ENCODE measurements around the gene VTI1A. TPM values are rescaled to one million over a fixed set of nuclear protein-coding genes. Genes with fewer than 3 reads are reported as not detected.

Gene VTI1A
- total RNA-seq, 2 donors from 2014 or later = 21.0 to 29.6 TPM

- Histone ChIP-seq H3K4me3 (no peak overlapping the region), H3K9me3 (no peaks in the 10 kb centered on the region), H3K36me3 (no peaks in the 10 kb centered on the region), H3K27me3 (no peaks in the 10 kb centered on the region), H3K27ac (no peak overlapping the region), H3K4me1 (no peaks in the 10 kb centered on the region)
- DNase-seq (ENCODE audit: low spot score) = no peak
- TF ChIP-seq CTCF (IDR thresholded peaks at IDR 0.05) = no peak
Observed at GRCh38 chr10:112655722-112656121, 208.7 kb downstream of the VTI1A start.

- TF ChIP-seq CTCF (IDR thresholded peaks at IDR 0.05) = no peak
- H3K9me3 ChIP-seq = peaks cover 0 to 6% of the 10 kb centered on the region in 2 donors
- H3K4me3 ChIP-seq = no peak overlapping the region
- DNase-seq (ENCODE audit: low spot score) = no peak
- no peaks in the 10 kb centered on the region for H3K4me1 ChIP-seq
- H3K27me3 ChIP-seq = no peaks in the 10 kb centered on the region
- H3K27ac ChIP-seq = no peak overlapping the region
- no peaks in the 10 kb centered on the region for H3K36me3 ChIP-seq
Observed at GRCh38 chr10:112658465-112658864, 211.4 kb downstream of the VTI1A start.

GRCh38 chr10:112658900-112659638 is 212.1 kb downstream of the VTI1A start:
- H3K4me3 ChIP-seq = no peak overlapping the region
- H3K4me1 ChIP-seq = no peaks in the 10 kb centered on the region
- H3K27ac ChIP-seq = no peak overlapping the region
- H3K9me3 ChIP-seq = peaks cover 0 to 6% of the 10 kb centered on the region in 2 donors
- H3K27me3 ChIP-seq = no peaks in the 10 kb centered on the region
- no peaks in the 10 kb centered on the region for H3K36me3 ChIP-seq
- no peak for TF ChIP-seq CTCF (IDR thresholded peaks at IDR 0.05)
- no peak for DNase-seq (ENCODE audit: low spot score)

GRCh38 chr10:112663234-112664125 is 216.5 kb downstream of the VTI1A start:
- Histone ChIP-seq H3K27me3 (no peaks in the 10 kb centered on the region), H3K4me3 (no peak overlapping the region), H3K27ac (no peak overlapping the region), H3K36me3 (no peaks in the 10 kb centered on the region), H3K9me3 (peaks cover 0 to 6% of the 10 kb centered on the region in 2 donors), H3K4me1 (no peaks in the 10 kb centered on the region)
- DNase-seq (ENCODE audit: low spot score) = no peak
- TF ChIP-seq CTCF (IDR thresholded peaks at IDR 0.05) = no peak

- no peak for DNase-seq (ENCODE audit: low spot score)
Observed at GRCh38 chr10:112666094-112666493, 219.1 kb downstream of the VTI1A start.

More at GRCh38 chr10:112666094-112666493, 219.1 kb downstream of the VTI1A start:
- Histone ChIP-seq H3K27me3 (no peaks in the 10 kb centered on the region), H3K27ac (no peak overlapping the region), H3K9me3 (peaks cover 0 to 6% of the 10 kb centered on the region in 2 donors), H3K4me1 (no peaks in the 10 kb centered on the region), H3K36me3 (peaks cover 9% of the 10 kb centered on the region), H3K4me3 (no peak overlapping the region)
- TF ChIP-seq CTCF (IDR thresholded peaks at IDR 0.05) = no peak

Measured in right atrium auricular region (tissue), 2 donors.